NCI-H1092 (cell line): Measurements from ENCODE around the gene TEX19.
A peak's percentile ranks its signal among the peaks of the same experiment; 100 is the strongest.

Source experiments
- DNase-seq: peaks from one replicate; lab custom pipeline; 2025; lab: John Stamatoyannopoulos, UW

TEX19 gene

GRCh38 chr17:82390860-82391435 lies 31.9 kb downstream of the TEX19 start:
- no peak for DNase-seq

GRCh38 chr17:82391496-82392066 lies 32.5 kb downstream of the TEX19 start:
- no peak for DNase-seq

GRCh38 chr17:82392209-82392920 lies 33.3 kb downstream of the TEX19 start:
- DNase-seq, result no peak

DNA sequence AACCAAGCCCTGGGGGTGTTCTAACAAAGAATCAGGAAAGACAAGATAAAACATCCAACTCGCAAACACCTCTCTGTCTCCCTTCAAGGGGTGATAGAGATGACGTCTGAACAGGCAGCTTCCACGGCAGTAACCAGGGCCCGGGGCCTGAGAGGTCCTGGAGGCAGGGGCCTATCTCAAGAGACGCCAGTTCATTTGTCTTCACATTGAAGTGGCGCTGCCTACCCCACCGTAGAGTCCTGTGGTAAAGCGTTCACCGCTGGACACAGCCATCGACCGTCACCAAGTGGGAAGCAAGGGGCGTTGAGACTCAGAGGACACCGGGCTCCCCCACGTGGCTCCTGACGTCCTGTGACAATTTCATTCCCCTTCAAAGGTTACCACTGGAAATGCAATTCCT lies 33.9 kb downstream of the TEX19 start:
- no peak for DNase-seq

DNA sequence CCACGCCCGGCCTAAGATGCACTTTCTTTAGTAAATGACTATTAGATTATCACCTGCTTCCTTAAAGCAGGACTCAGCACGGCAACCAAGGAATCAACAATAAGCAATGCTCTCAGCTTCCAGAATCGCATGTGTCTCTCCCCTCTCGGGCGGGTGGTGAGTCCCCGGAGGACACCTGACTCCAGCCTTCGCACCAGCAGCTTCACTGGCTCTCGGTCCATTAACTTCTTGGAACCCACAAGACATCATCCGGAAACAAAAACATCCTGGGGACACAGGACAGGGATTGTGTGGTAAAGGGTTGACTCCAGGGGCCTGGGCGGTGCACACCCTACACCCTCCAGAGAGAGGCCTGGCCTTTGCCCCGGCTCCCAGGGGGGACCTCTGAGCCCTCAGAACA lies 35.2 kb downstream of the TEX19 start:
- no peak for DNase-seq

- no peak for DNase-seq
Observed at GRCh38 chr17:82396601-82397435, 37.8 kb downstream of the TEX19 start.

DNA sequence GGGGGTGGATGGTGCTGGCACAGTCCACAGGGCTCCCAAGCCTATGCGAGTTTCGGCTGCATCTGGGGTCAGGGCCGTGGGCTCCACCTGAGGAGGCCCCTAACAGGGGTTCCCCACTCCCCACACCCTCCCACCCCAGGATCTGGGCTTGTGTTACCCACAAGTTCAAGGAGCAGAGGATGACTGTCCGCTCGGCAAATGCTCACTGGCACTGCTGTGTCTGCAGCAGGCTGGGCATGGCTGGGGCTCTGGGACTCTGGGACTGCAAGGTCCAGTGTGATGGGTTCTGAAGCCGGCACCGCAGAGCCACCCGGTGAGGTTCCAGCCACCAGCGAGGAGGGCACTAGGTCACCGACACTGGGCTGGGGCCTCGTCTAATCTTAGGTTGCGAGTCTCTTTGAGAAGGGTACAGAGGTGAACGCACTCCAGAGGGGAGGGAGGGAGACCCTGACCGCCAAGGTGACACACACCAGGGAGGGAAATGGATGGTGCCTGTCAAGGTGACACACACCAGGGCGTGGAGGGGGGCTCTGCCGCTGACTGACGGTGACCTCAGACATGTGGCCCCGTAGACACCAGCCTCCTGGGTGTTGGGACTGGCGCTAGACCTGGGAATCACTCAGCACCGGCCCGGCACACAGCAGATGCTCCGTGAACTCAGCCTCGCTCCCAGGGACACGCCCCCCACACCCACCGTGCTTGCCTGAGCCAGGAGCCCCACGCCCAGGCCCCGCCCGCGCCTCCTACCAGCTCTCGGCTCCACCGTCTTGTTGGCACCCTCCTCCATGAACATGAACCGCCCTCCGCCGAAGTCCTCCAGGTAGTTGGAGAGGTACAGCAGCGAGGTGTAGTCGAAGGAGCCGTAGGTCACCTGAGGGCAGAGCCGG lies 38.6 kb downstream of the TEX19 start:
- no peak for DNase-seq

- peak; percentile 19 for DNase-seq
Observed at GRCh38 chr17:82399041-82399441, 40.0 kb downstream of the TEX19 start.

- peak; percentile 34 for DNase-seq
Observed at GRCh38 chr17:82399601-82400101, 40.6 kb downstream of the TEX19 start.

- no peak for DNase-seq
Observed at GRCh38 chr17:82400206-82400605, 41.2 kb downstream of the TEX19 start.

GRCh38 chr17:82400830-82401229 lies 41.8 kb downstream of the TEX19 start:
- DNase-seq, result no peak

- DNase-seq, result no peak
Observed at GRCh38 chr17:82402865-82403264, 43.8 kb downstream of the TEX19 start.

DNA sequence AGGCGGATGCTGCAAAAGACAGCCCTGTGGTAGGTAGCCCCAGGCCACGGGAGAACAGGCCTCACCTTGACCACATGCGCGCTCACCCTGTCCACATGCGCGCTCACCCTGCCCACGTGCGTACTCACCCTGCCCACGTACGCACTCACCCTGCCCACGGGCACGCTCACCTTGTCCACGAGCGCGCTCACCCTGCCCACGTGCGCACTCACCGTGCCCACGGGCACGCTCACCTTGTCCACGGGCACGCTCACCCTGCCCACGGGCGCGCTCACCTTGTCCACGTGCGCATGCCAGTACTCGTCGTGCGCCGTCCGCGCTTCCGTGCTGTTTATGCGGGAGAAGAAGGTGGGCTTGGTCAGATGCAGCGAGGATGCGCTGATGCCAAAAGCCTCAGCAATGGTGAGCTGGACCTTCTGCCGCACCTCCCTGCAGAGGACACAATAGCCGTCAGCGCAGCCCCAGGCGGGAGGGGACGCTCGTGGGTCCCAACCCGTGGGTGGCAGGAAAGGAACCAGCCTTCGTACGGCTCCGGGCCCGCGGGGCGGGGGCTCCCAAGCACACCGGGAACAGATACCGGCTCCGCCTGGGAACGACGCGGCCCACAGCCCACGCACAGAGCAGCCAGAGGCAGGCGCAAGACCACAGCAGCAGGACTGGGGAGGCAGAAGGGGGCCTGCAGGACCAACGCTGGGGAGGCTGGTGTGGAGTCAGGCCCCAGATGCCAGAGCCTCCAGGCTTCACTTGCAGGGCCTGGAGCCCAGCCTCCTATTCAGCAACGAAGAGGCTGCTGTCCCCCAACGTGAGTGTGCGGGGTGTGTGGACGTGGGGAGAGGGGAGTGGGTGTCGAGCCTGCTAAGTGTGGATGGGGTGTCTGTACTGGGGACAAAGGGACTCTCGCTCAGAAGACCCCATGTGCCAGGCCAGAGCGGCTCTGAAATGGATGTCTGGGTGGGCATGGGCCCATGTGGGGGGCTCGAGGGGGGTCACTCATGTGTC lies 44.9 kb downstream of the TEX19 start:
- DNase-seq, result no peak

GRCh38 chr17:82405051-82405450 lies 46.0 kb downstream of the TEX19 start:
- DNase-seq, result no peak

DNA sequence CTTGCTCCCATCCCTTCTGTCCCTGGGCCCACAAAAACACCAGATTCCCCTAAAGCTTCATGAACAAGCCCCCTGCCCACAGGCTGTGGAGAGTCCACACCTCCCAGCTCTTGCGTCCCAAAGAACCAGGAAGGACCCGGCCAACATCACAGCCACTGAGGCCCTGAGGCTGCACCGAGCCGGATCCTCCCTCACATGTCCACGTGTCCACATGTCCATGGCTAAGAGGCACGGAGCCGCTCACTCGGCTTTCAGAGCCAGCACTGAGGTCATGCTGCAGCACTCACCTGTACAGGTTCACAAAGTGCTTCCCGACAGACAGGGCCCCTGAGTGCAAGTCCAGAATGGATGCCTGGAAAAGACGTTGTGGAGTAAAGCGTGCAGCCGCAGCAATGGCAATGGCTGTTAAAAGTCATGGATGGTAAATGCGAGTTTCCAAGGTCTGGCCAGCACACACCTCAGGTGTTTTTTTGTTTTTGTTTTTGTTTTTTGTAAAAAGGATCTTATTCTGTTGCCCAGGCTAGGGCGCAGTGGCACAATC lies 47.2 kb downstream of the TEX19 start:
- no peak for DNase-seq

DNA sequence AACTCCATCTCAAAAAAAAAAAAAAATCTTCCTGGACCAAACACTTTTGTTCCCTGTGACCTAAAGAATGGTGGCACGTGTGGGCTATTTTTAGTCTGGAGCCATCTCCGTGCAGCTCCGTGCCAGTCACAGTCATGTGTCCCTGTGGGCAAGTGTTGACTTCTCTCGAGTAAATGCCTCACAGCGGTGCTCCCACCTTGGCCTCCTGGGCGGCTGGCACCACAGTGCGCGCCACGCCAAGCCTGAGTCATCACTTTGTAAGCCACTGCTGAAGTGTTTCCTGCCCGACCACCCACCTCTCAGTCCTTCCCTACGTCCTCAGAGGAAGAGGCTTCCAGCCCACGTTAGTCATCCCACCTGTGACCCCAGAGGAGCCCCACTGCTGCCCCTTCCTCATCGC lies 48.2 kb downstream of the TEX19 start:
- no peak for DNase-seq

DNA sequence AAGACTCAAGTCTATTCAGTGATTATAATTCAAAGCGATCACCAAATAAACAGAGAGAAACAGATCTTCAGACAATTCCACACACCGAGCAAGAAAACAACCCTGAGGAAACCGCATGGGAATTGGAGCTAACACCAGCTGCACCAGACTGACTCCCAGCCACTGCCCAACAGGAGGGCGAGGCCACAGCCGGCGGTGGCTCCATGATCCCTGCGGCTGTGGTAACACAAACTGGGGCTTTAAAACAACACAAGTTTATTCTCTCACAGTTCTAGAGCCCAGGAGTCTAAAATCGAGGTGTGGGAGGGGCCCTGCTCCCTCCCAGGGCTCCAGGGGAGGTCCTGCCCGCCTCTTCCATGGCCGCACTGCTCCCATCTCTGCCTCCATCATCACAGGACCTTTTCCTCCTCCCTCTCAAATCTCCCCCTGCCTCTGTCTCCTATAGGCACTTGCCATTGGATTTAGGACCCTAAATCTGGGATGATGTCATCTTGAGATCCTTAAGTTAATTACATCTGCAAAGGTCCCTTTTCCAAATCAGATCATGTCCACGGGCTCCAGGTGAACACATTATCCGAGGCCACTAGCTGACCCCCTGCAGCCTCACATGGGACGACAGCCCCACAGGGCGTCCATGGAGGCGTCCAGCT lies 49.4 kb downstream of the TEX19 start:
- DNase-seq, result no peak

DNA sequence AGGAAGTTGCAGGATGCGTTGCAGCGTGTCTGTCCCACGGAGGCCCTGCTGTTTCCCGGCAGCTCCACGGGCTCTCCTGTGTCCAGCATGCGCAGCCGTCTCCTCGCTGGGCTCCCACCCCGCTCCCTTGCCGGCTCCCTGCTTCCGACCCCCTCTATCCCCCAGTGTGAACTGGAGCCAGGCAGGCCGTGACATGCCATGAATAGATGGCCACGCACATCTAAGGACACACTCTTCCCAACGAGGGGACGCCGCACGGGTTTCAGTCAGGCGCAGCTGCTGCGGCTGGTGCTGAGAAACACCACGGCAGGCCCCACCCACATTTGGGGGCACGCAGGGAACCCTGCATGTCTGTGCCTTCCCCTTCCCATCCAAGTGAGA lies 49.9 kb downstream of the TEX19 start:
- DNase-seq, result no peak

DNA sequence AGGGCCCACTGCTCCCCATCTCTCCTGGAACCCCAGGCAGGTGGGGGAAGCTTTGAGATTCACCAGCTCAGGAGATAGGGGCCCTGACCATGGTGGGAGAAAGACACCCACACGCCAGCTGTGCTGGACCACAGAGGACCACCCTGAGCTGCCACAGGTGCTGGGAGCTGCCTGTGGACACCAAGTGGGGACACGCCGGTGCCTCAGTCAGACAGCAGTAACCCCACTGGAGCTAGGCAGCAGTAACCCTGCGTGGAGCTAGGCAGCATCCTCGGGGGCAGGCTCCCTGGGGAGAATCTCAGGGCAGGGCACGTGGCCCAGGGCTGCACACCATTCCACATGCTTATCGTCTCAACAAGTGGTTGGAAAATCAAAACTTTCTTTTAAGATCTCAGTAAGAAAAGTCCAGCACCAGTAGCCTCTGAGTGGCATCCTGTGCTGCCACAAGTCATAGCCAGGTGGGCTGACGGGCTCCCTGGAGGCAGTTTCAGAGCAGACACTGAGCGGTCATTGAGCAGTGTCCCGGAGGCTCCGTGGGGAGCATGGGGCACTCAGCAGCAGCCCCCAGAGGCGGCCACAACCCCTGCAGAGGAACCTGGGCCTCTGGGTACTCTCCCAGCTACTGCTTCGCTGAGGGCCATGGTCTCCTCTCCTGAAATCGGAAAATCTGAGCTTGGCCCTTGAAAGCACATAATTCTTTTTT lies 51.1 kb downstream of the TEX19 start:
- no peak for DNase-seq
